ACHN (cell line): ENCODE measurements around the gene NKX2-4.
A peak's percentile ranks its signal among the peaks of the same experiment; 100 is the strongest.
"Not testable (repeated sequence)": the region's sequence is repeated elsewhere in the genome, so short reads cannot be mapped to it uniquely, and the experiment has no call there.

Experiments
- DNase-seq: peaks from one replicate; pipeline ENCODE4 v3.0.0-alpha.2; 2015
- in situ Hi-C: cut with HindIII; loops from 2 replicates; pipeline ENCODE4 v1.10.0; 2017; ENCODE audit warnings: low sequenced_read_pairs, low pct_ligation_motif_present, low pct_unique_long_range_greater_than_20kb

The NKX2-4 gene

DNA sequence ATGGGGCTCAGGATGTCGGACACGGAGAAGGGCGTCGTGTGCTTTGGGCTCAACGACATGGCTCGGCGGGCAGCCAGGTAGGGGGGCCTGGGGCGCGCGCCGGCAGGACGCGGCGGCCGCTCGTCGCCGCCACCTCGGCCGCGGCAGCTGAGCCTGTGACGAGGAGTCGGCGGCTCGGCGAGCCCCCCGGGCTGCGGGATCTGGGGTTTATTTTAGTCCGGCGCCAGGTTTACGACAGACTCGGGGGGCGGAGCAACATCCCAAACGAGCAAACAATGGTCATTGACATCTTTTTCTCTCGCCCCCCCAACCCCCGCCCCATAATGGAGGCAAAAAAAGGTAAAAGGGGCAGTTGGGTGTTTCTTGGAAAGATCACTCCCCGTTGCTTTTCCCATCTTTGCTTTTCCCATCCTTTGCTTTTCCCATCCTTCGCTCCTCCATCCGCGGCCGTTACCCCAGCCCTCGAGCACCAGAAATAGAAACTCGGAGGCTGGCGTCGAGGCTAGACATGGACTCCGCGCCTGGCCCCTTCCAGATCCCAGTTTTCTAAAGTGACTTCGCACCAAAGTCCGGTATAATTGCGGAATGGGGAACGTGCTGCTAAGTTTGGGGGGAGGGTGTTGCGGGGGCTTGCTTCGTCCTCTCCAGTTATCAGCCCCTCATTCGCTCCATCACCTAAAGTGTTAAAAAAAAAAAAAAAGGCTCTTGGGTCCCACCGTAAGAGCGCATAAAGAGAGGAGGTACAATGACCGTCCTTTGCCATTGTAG is at the start of gene NKX2-4:
Gene NKX2-4 (minus strand): TSS at position 186 of the 768 bp plus-strand sequence. CDS start 127 bp downstream, at position 59.
- in situ Hi-C loops: no loop called here
- DNase-seq: no peak

DNA sequence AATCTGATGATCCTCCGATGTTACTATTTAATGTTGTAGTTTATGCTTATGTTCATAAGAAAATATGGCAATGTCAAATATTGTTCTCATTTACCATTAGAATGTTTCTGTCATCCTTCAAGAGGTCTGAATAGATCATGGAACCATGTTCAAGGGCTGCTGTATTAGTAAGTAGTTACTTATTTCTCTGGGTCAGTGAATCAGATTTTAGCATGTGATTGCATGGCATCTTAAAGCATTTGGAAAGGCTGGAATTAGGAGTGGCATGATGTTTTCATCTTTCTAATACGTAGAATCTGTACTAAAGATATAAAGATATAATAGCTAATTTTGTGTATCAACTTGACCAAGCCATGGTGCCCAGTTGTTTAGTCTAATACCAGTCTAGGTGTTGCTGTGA is 40.5 kb upstream of the NKX2-4 start:
- DNase-seq: peak; percentile 77
- in situ Hi-C loops: no loop called here

DNA sequence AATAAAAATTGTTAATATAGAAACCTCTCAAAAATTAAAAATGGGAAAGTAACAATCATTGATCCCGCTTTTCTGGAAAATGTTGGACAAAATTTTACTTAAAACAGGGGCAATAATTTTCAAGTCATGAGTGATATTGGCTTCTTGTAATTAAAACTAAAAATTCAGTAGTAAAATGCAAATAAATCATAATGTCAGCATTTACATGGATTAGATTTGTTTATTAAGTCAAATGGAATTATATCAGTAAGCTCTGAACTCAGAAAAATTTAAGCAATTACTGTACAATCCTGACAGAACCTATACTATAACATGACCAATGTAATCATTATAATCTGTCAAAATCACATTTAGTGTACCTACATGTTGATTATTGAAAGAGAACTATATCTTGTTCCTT is 39.9 kb upstream of the NKX2-4 start:
- in situ Hi-C loops: no loop called here
- no peak for DNase-seq

DNA sequence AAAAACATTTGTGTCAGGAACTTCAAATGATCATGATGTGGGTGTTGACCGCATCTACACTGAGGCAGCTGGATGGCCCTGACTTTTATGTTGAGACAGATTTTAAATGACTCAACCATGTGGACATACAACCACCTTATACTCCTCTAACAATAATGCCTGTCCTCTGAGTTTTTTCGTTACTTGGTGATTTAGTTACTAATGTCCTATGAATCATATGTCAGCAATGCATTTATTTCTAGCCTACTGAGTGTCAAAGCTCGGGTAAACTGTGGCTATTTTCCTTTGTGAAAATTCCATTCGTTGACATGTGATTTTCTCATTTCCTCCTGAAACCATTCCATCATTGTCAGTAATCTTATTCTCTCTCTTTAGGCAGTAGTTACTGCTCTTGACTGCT is 38.9 kb upstream of the NKX2-4 start:
- peak; percentile 95 for DNase-seq

DNA sequence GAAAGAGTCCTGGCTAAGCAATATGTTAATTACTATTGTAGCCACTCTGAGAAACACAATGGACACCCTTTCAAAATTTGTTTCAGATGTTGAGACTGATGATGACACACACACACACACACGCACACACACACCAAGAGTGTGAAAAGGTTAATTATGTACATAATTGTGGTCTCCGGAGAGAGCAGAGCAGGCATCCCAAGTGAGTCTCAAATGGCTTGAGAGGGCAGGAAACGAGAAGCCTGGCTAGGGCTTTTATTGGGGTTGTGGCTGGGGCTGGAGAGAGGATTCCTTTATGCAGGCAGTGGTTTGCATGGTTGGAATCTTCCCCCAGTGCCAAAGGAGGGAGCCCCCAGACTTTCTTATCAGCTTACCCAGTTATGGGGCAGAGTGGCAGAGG is 38.2 kb upstream of the NKX2-4 start:
- in situ Hi-C loops: no loop called here
- DNase-seq: peak; percentile 36

More for the DNA sequence above, 38.9 kb upstream of the NKX2-4 start:
- in situ Hi-C loops: no loop called here

DNA sequence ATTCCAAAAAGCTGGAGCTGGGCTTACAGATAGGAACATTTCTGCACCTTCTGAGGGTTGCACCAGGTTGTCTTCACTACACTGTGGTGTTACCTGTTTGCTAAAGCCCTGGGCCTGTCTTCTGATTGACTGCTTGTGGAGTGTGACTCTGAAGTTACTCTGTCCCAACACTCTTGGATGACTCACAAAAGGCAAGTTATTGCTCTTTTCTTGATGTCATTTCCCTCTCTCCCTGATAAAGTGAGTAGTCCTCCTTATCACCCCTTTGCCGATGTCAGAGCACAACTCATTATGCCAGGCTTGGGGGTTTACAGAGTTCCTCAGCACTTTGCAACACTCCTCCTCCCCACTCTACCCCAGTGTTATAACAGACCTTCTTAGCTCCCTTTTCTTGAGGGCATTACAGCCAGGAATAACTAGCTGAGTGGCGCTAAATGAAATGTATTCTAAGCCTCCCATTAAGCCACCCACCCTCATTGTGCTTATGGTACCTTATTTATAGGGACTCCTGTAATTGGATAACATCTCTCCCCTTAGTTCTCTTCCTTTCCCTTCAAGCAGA is 36.1 kb upstream of the NKX2-4 start:
- in situ Hi-C loops: no loop called here
- DNase-seq: peak; percentile 70

DNA sequence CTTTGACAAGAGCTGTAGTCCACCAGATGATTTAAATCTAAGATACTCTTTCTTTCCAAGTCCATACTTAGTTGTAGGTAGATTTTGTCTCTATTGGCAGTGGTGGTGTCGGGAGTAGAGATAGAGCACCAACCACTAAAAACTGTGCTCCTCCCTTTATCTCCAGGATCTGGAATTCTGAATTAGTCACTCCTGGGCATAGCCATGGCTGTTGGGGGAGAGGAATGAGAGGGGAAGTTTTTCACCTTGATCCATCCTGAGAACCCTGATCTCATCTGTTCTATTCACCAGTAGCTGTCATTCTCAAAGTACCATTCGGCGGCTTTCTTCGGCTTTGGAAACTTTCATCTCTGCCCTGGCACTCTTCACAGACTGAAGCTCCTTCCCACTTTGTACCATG is 35.6 kb upstream of the NKX2-4 start:
- in situ Hi-C loops: no loop called here
- DNase-seq: peak; percentile 44

GRCh38 chr20:21430020-21430419 is 32.7 kb upstream of the NKX2-4 start:
- in situ Hi-C loops: no loop called here
- peak; percentile 67 for DNase-seq

DNA sequence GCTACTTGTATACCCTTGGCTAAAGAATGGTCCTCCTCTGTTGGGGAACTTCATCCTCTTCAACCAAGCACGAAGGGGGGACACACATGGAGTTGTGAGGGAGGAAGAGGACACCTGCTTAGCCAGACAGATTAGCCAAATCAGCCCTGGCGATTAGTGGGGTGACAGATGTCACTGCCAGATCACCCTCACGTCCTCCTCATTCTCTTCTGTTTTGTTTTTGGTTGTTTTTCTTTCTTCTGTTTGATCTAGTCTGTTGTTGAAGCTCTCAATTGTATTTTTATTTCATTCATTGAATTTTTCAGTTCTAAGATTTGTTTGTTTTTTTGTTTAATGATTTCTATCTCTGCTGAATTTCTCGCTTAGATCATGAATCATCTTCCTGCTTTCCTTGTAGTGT is 27.5 kb upstream of the NKX2-4 start:
- in situ Hi-C loops: no loop called here
- DNase-seq: no peak

- DNase-seq, in situ Hi-C loops: not testable (repeated sequence)
Observed at GRCh38 chr20:21423712-21424111, 26.4 kb upstream of the NKX2-4 start.

DNA sequence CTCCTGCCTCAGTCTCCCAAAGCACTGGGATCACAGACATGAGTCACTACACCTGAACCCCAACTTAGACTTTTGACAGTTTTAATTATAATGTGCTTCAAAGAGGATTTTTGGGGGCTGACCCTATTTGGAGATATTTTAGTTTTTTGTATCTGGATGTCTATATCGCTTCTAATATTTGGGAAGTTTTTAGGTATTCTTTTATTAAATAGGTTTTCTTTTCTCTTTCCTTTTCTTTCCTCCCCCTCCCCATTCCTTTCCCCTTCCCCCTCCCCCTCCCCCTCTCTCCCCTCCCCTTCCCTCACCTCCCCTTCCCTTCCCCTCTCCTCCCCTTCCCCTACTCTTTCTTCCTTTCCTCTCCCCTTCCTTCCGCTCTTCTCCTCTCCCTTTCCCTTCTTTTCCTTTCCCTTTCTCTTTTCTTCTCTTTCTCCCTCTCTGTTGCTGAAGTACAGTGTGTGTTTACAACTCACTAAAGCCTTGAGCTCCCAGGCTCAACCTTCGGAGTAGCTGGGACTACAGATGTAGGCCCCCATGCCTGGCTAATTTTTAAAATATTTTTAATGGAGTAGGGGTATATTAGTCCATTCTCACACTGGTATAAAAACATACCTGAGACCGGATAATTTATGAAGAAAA is 24.4 kb upstream of the NKX2-4 start:
- in situ Hi-C loops: no loop called here
- DNase-seq: no peak

DNA sequence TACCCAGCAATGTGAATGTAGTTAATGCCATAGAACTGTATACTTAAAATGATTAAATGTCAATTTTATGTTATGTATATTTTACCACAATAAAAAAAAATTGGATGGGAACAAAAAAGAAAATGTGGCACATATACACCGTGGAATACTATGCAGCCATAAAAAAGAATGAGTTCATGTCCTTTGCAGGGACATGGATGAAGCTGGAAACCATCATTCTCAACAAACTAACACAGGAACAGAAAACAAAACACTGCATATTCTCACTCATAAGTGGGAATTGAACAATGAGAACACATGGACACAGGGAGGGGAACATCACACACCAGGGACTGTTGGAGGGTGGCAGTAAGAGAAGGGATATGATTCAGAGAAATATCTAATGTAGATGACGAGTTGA is 21.8 kb upstream of the NKX2-4 start:
- DNase-seq, in situ Hi-C loops: not testable (repeated sequence)

GRCh38 chr20:21413996-21414395 is 16.7 kb upstream of the NKX2-4 start:
- not testable (repeated sequence) for DNase-seq

DNA sequence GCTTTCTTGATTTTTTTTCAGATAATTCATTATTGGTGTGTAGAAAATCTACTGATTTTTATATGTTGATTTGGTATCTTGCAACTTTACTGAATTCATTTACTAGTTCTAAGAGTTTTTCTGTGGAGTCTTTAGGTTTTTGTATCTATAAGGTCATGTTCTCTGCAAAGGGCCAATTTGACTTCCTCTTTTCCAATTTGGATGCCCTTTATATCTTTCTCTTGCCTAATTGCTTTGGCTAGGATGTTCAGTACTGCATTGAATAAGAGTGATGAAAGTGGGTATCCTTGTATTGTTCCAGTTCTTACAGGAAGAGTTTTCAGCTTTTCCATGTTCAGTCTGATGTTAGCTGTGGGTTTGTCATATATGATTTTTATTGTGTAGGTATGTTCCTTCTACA is 14.4 kb upstream of the NKX2-4 start:
- DNase-seq: no peak
- in situ Hi-C loops: no loop called here

More at GRCh38 chr20:21413996-21414395, 16.7 kb upstream of the NKX2-4 start:
- in situ Hi-C loops: not testable (repeated sequence)

- in situ Hi-C loops: no loop called here
- no peak for DNase-seq
Observed at GRCh38 chr20:21399005-21399475, 1.7 kb upstream of the NKX2-4 start.

- DNase-seq: no peak
- in situ Hi-C loops: no loop called here
Observed at GRCh38 chr20:21398109-21399004, 1.0 kb upstream of the NKX2-4 start.

GRCh38 chr20:21396599-21397340 is 556 bp downstream of the NKX2-4 start:
- in situ Hi-C loops: no loop called here

More at GRCh38 chr20:21396599-21397340, 556 bp downstream of the NKX2-4 start:
- DNase-seq: peak; percentile 37
